OCI-LY7 (cell line): ENCODE measurements around the gene SMYD3. TPM values are rescaled to one million over a fixed set of nuclear protein-coding genes. Genes with fewer than 3 reads are reported as not detected.

Experiments used
- BruUV-seq: library from RNA; stranded (reverse); fragments of 400-500 nt; replicated peaks from 2 replicates; lab custom pipeline; 2021; lab: Mats Ljungman, UMichigan
- CTCF ChIA-PET: fragments of 300-600 bp; sonication (Branson Sonifier 250); formaldehyde crosslinking; loops from one replicate; lab custom pipeline; 2022; ENCODE audit warnings: antibody characterized with exemption; ENCODE audit not compliant: unreplicated experiment; lab: Charles Lee
- POLR2A ChIA-PET: fragments of 300-600 bp; sonication (Branson Sonifier 250); formaldehyde crosslinking; loops from one replicate; lab custom pipeline; 2022; ENCODE audit warnings: antibody characterized with exemption; lab: Charles Lee
- DNase-seq: peaks from one replicate; pipeline ENCODE4 v3.0.0-alpha.2; 2015; ENCODE audit warnings: low spot score
- H2AFZ ChIP-seq: fragments of 200-600 bp; sonication (generic), shearing (Covaris generic); 2 replicates; pipeline ENCODE4 v1.6.1; 2014; ENCODE audit warnings: mild to moderate bottlenecking, antibody characterized with exemption, low read length, moderate library complexity
- H3K27ac ChIP-seq: fragments of 200-600 bp; sonication (generic); 2 replicates; pipeline ENCODE4 v1.5.1; 2014; ENCODE audit warnings: mixed run types, low read depth, mild to moderate bottlenecking, moderate library complexity, low read length, inconsistent platforms; ENCODE audit not compliant: poor library complexity, severe bottlenecking
- H3K36me3 ChIP-seq: fragments of 200-600 bp; sonication (generic); 2 replicates; pipeline ENCODE4 v1.6.1; 2014; ENCODE audit warnings: mild to moderate bottlenecking, antibody characterized with exemption, low read length, moderate library complexity, mixed read lengths; ENCODE audit not compliant: insufficient read depth
- H3K4me1 ChIP-seq: fragments of 200-600 bp; sonication (generic); 2 replicates; pipeline ENCODE4 v1.5.1; 2014; ENCODE audit warnings: mild to moderate bottlenecking, low read length; ENCODE audit not compliant: insufficient read depth, poor library complexity, severe bottlenecking
- H3K4me2 ChIP-seq: fragments of 200-600 bp; sonication (generic); 2 replicates; pipeline ENCODE4 v1.6.1; 2014; ENCODE audit warnings: mild to moderate bottlenecking, low read length
- H3K4me3 ChIP-seq: fragments of 200-600 bp; sonication (generic); 2 replicates; pipeline ENCODE4 v1.5.1; 2014; ENCODE audit warnings: mild to moderate bottlenecking, low read depth, low read length; ENCODE audit not compliant: poor library complexity, severe bottlenecking
- H3K79me2 ChIP-seq: fragments of 200-600 bp; sonication (generic); 2 replicates; pipeline ENCODE4 v1.6.1; 2016; ENCODE audit warnings: low read depth, mild to moderate bottlenecking, low read length, moderate library complexity, mixed read lengths; ENCODE audit not compliant: insufficient read depth
- H3K9me2 ChIP-seq: fragments of 200-600 bp; sonication (generic); 2 replicates; pipeline ENCODE4 v1.6.1; 2016; ENCODE audit warnings: mild to moderate bottlenecking, low read length, mixed read lengths; ENCODE audit not compliant: insufficient read depth
- H3K9me3 ChIP-seq: fragments of 200-600 bp; sonication (generic); 2 replicates; pipeline ENCODE4 v1.6.1; 2014; ENCODE audit warnings: mild to moderate bottlenecking, mixed run types, low read length, mixed read lengths
- H4K20me1 ChIP-seq: fragments of 200-600 bp; sonication (generic); 2 replicates; pipeline ENCODE4 v1.6.1; 2014; ENCODE audit warnings: mild to moderate bottlenecking, antibody characterized with exemption, low read length, moderate library complexity, mixed read lengths; ENCODE audit not compliant: insufficient read depth
- CTCF ChIP-seq: fragments of 200-600 bp; sonication (generic); conservative IDR thresholded peaks from 2 replicates; pipeline ENCODE4 v1.5.1; 2014; ENCODE audit warnings: mild to moderate bottlenecking, antibody characterized with exemption, low read length, moderate library complexity, mixed read lengths
- EZH2phosphoT487 ChIP-seq: fragments of 200-600 bp; sonication (generic); IDR thresholded peaks from 2 replicates; pipeline ENCODE4 v1.6.1; 2018; ENCODE audit warnings: low read depth, borderline replicate concordance, mild to moderate bottlenecking, mixed run types, antibody characterized with exemption, low read length, moderate library complexity, mixed read lengths
- intact Hi-C: fragments of 100-400 bp; cut with micrococcal nuclease; formaldehyde crosslinking; loops from one replicate; pipeline ENCODE4 v1.10.0; 2022; ENCODE audit not compliant: unreplicated experiment
- total RNA-seq, 2 experiments: library from RNA; depleted of rRNA in 1 of 2; stranded (reverse); fragments of >200 nt in 1 of 2; shearing (Covaris generic) in 1 of 2; gene quantifications; 2 replicates each; pipeline ENCODE4 v1.2.3, GENCODE V29; 2014 to 2022

Gene SMYD3
- total RNA-seq, 2 experiments from 2014 or later, result 28.9 to 34.5 TPM

GRCh38 chr1:245800901-245801605 lies 706.0 kb downstream of the SMYD3 start:
- no peaks in the 10 kb centered on the region for H3K9me2 ChIP-seq
- no peaks in the 10 kb centered on the region for H3K36me3 ChIP-seq
- H3K4me2 ChIP-seq, result no peak overlapping the region
- no peak overlapping the region for H3K4me3 ChIP-seq
- DNase-seq, result no peak
- intact Hi-C loops, result loop anchor here (10.0 kb wide), 1 partner anchor 966 kb away; the partner anchor contains the start of gene COX20
- no peak overlapping the region for H2AFZ ChIP-seq
- H3K79me2 ChIP-seq, result no peaks in the 10 kb centered on the region
- no peaks in the 10 kb centered on the region for H4K20me1 ChIP-seq
- POLR2A ChIA-PET, result interaction anchor here (0.5 to 1.2 kb wide), 6 partner anchors 10 to 612 kb away, joined by 3 read pairs; no protein-coding TSS in a partner anchor
- no peak for TF ChIP-seq EZH2phosphoT487
- no peak for TF ChIP-seq CTCF
- CTCF ChIA-PET, result no interaction called here
- no TSS peak for BruUV-seq
- H3K4me1 ChIP-seq, result peaks cover 6% of the 10 kb centered on the region
- no peaks in the 10 kb centered on the region for H3K9me3 ChIP-seq
- H3K27ac ChIP-seq, result no peak overlapping the region

GRCh38 chr1:245798349-245798711 lies 708.7 kb downstream of the SMYD3 start:
- no TSS peak for BruUV-seq
- Histone ChIP-seq H3K4me2 (no peak overlapping the region), H2AFZ (no peak overlapping the region), H3K27ac (no peak overlapping the region), H3K36me3 (no peaks in the 10 kb centered on the region), H3K4me1 (no peaks in the 10 kb centered on the region), H3K9me3 (no peaks in the 10 kb centered on the region), H3K4me3 (no peak overlapping the region), H3K79me2 (no peaks in the 10 kb centered on the region), H4K20me1 (no peaks in the 10 kb centered on the region), H3K9me2 (no peaks in the 10 kb centered on the region)
- ChIA-PET POLR2A (interaction anchor here (0.5 to 2.2 kb wide), 3 partner anchors 9 to 77 kb away, joined by 3 to 5 read pairs (median 3); no protein-coding TSS in a partner anchor), CTCF (interaction anchor here (0.6 to 0.9 kb wide), 3 partner anchors 10 to 249 kb away, joined by 3 to 4 read pairs (median 3); no protein-coding TSS in a partner anchor)
- DNase-seq, result no peak
- intact Hi-C loops, result no loop called here
- TF ChIP-seq CTCF, result no peak
- TF ChIP-seq EZH2phosphoT487, result no peak
